ENCODE measurements around the gene ABCC1.

ABCC1 gene

GRCh38 chr16:15993128-15993527 is 43.7 kb downstream of the ABCC1 start:
- Histone ChIP-seq H3K4me2 (no peak overlapping the region), H3K36me3 (ENCODE audit: insufficient read depth) (0 out of 2 replicates have a peak, but pooled peaks cover 4% of the 10 kb centered on the region), H4K20me1 (ENCODE audit: insufficient read depth) (peaks cover 7% of the 10 kb centered on the region; the same call in 1 of the 2 replicates), H3K4me3 (IDR thresholded peaks at IDR 0.05; ENCODE audit: insufficient read depth, low read depth, low read length) (no peak overlapping the region), H3K27ac (no peak overlapping the region), H3K79me2 (ENCODE audit: insufficient read depth, low read depth) (peaks cover 76% of the 10 kb centered on the region), H3K4me1 (ENCODE audit: low read depth, poor library complexity, severe bottlenecking) (no peaks in the 10 kb centered on the region), H3K9ac (no peak overlapping the region), H3K27me3 (ENCODE audit: insufficient read depth, low read depth) (no peaks in the 10 kb centered on the region), H2AFZ (ENCODE audit: low read depth) (no peak overlapping the region)
- TF ChIP-seq CTCF (conservative IDR thresholded peaks at IDR 0.05; ENCODE audit: low read depth, low read length): no peak

GRCh38 chr16:15993541-15993940 is 44.1 kb downstream of the ABCC1 start:
- H3K4me1 ChIP-seq (ENCODE audit: low read depth, poor library complexity, severe bottlenecking): no peaks in the 10 kb centered on the region
- H3K4me2 ChIP-seq: no peak overlapping the region
- TF ChIP-seq CTCF (conservative IDR thresholded peaks at IDR 0.05; ENCODE audit: low read depth, low read length): no peak
- no peak overlapping the region for H3K9ac ChIP-seq
- H4K20me1 ChIP-seq (ENCODE audit: insufficient read depth): peaks cover 7% of the 10 kb centered on the region; the same call in 1 of the 2 replicates
- 0 out of 2 replicates have a peak, but pooled peaks cover 4% of the 10 kb centered on the region for H3K36me3 ChIP-seq (ENCODE audit: insufficient read depth)
- H3K4me3 ChIP-seq (IDR thresholded peaks at IDR 0.05; ENCODE audit: insufficient read depth, low read depth, low read length): no peak overlapping the region
- no peaks in the 10 kb centered on the region for H3K27me3 ChIP-seq (ENCODE audit: insufficient read depth, low read depth)
- H2AFZ ChIP-seq (ENCODE audit: low read depth): no peak overlapping the region
- peaks cover 76% of the 10 kb centered on the region for H3K79me2 ChIP-seq (ENCODE audit: insufficient read depth, low read depth)
- no peak overlapping the region for H3K27ac ChIP-seq

- Histone ChIP-seq H3K9ac (no peak overlapping the region), H3K4me2 (no peak overlapping the region), H3K79me2 (ENCODE audit: insufficient read depth, low read depth) (peaks cover 72% of the 10 kb centered on the region)
These were observed 44.7 kb downstream of the ABCC1 start for GRCh38 chr16:15993946-15994665.

GRCh38 chr16:15996432-15997109 is 47.2 kb downstream of the ABCC1 start:
- Histone ChIP-seq H3K27ac (no peak overlapping the region), H3K79me2 (ENCODE audit: insufficient read depth, low read depth) (peaks cover 57% of the 10 kb centered on the region; the same call in 1 of the 2 replicates), H4K20me1 (ENCODE audit: insufficient read depth) (peaks cover 7% of the 10 kb centered on the region; the same call in 1 of the 2 replicates), H3K9ac (no peak overlapping the region), H3K4me2 (no peak overlapping the region), H3K4me1 (ENCODE audit: low read depth, poor library complexity, severe bottlenecking) (no peaks in the 10 kb centered on the region), H2AFZ (ENCODE audit: low read depth) (no peak overlapping the region), H3K4me3 (IDR thresholded peaks at IDR 0.05; ENCODE audit: insufficient read depth, low read depth, low read length) (no peak overlapping the region), H3K27me3 (ENCODE audit: insufficient read depth, low read depth) (no peaks in the 10 kb centered on the region), H3K36me3 (ENCODE audit: insufficient read depth) (0 out of 2 replicates have a peak, but pooled peaks cover 4% of the 10 kb centered on the region)
- TF ChIP-seq CTCF (conservative IDR thresholded peaks at IDR 0.05; ENCODE audit: low read depth, low read length): no peak

More at GRCh38 chr16:15993946-15994665, 44.7 kb downstream of the ABCC1 start:
- Histone ChIP-seq H2AFZ (ENCODE audit: low read depth) (no peak overlapping the region), H4K20me1 (ENCODE audit: insufficient read depth) (peaks cover 7% of the 10 kb centered on the region; the same call in 1 of the 2 replicates), H3K4me3 (IDR thresholded peaks at IDR 0.05; ENCODE audit: insufficient read depth, low read depth, low read length) (no peak overlapping the region), H3K27me3 (ENCODE audit: insufficient read depth, low read depth) (no peaks in the 10 kb centered on the region), H3K36me3 (ENCODE audit: insufficient read depth) (0 out of 2 replicates have a peak, but pooled peaks cover 4% of the 10 kb centered on the region), H3K27ac (no peak overlapping the region), H3K4me1 (ENCODE audit: low read depth, poor library complexity, severe bottlenecking) (no peaks in the 10 kb centered on the region)
- TF ChIP-seq CTCF (conservative IDR thresholded peaks at IDR 0.05; ENCODE audit: low read depth, low read length): no peak
